Measurements from ENCODE around the gene SLC37A4.
A peak's percentile ranks its signal among the peaks of the same experiment; 100 is the strongest.
"Not testable (repeated sequence)": the region's sequence is repeated elsewhere in the genome, so short reads cannot be mapped to it uniquely, and the experiment has no call there.

The SLC37A4 gene

GRCh38 chr11:119018074-119018938 is 12.4 kb downstream of the SLC37A4 start, which contains the start of the genes RPS25 and TRAPPC4:
TSS of gene RPS25 (minus strand) at chr11:119018343. CDS start at chr11:119018284, 59 bp downstream.
TSS of gene TRAPPC4 (plus strand) at chr11:119018766. CDS start at chr11:119018796, 30 bp downstream.
- peak; percentile 87 to 93 for DNase-seq (ENCODE audit: low read depth in 1 of 2, low spot score in 1 of 2)

- not testable (repeated sequence) for DNase-seq (ENCODE audit: low read depth in 1 of 2, low spot score in 1 of 2)
Measured at GRCh38 chr11:119017377-119017776, 13.3 kb downstream of the SLC37A4 start.

- no peak for DNase-seq (ENCODE audit: low read depth in 1 of 2, low spot score in 1 of 2)
Measured at GRCh38 chr11:119016216-119017009, 14.3 kb downstream of the SLC37A4 start.

- DNase-seq (ENCODE audit: low read depth in 1 of 2, low spot score in 1 of 2): no peak
Measured at GRCh38 chr11:119015054-119015611, 15.5 kb downstream of the SLC37A4 start.

GRCh38 chr11:119014209-119014924 is 16.3 kb downstream of the SLC37A4 start:
- no peak for DNase-seq (ENCODE audit: low read depth in 1 of 2, low spot score in 1 of 2)

GRCh38 chr11:119012629-119013170 is 18.0 kb downstream of the SLC37A4 start:
- DNase-seq (ENCODE audit: low read depth in 1 of 2, low spot score in 1 of 2): no peak

- no peak for DNase-seq (ENCODE audit: low read depth in 1 of 2, low spot score in 1 of 2)
Measured at GRCh38 chr11:119011476-119012053, 19.1 kb downstream of the SLC37A4 start.

- DNase-seq (ENCODE audit: low read depth in 1 of 2, low spot score in 1 of 2): no peak
Measured at GRCh38 chr11:119006656-119007055, 24.0 kb downstream of the SLC37A4 start.

GRCh38 chr11:119000906-119001305 is 29.8 kb downstream of the SLC37A4 start:
- DNase-seq (ENCODE audit: low read depth in 1 of 2, low spot score in 1 of 2): no peak

GRCh38 chr11:118998822-118999221 is 31.9 kb downstream of the SLC37A4 start:
- DNase-seq (ENCODE audit: low read depth in 1 of 2, low spot score in 1 of 2): no peak

- no peak for DNase-seq (ENCODE audit: low read depth in 1 of 2, low spot score in 1 of 2)
Measured at GRCh38 chr11:118998388-118998717, 32.3 kb downstream of the SLC37A4 start.

GRCh38 chr11:118997627-118998387 is 32.9 kb downstream of the SLC37A4 start, which contains the start of gene CENATAC:
TSS of gene CENATAC (plus strand) at chr11:118998138. CDS start at chr11:118998198, 60 bp downstream.
- DNase-seq (ENCODE audit: low read depth in 1 of 2, low spot score in 1 of 2): peak; percentile 86 to 93

- peak; percentile 5 to 35 for DNase-seq (ENCODE audit: low read depth in 1 of 2, low spot score in 1 of 2)
Measured at GRCh38 chr11:118996926-118997626, 33.6 kb downstream of the SLC37A4 start.

GRCh38 chr11:118991486-118992038 is 39.1 kb downstream of the SLC37A4 start:
- DNase-seq (ENCODE audit: low read depth in 1 of 2, low spot score in 1 of 2): not testable (repeated sequence)

- no peak for DNase-seq (ENCODE audit: low read depth in 1 of 2, low spot score in 1 of 2)
Measured at GRCh38 chr11:118988280-118988679, 42.4 kb downstream of the SLC37A4 start.

- no peak for DNase-seq (ENCODE audit: low read depth in 1 of 2, low spot score in 1 of 2)
Measured at GRCh38 chr11:118984825-118985224, 45.9 kb downstream of the SLC37A4 start.

- not testable (repeated sequence) for DNase-seq (ENCODE audit: low read depth in 1 of 2, low spot score in 1 of 2)
Measured at GRCh38 chr11:118984337-118984736, 46.3 kb downstream of the SLC37A4 start.

- DNase-seq (ENCODE audit: low read depth in 1 of 2, low spot score in 1 of 2): no peak
Measured at GRCh38 chr11:118980191-118980881, 50.3 kb downstream of the SLC37A4 start.

Measured in activated CD4-positive, alpha-beta T cell treated with anti-CD3 and anti-CD28 coated beads, Interleukin-2, amount 50 U/mL, for 24 hours (primary cell).